ELR (cell line): ENCODE results near the gene COL18A1.

Source experiments
- DNase-seq: peaks from one replicate; pipeline ENCODE4 v3.0.0-alpha.2; 2015; ENCODE audit warnings: low read depth

The COL18A1 gene

DNA sequence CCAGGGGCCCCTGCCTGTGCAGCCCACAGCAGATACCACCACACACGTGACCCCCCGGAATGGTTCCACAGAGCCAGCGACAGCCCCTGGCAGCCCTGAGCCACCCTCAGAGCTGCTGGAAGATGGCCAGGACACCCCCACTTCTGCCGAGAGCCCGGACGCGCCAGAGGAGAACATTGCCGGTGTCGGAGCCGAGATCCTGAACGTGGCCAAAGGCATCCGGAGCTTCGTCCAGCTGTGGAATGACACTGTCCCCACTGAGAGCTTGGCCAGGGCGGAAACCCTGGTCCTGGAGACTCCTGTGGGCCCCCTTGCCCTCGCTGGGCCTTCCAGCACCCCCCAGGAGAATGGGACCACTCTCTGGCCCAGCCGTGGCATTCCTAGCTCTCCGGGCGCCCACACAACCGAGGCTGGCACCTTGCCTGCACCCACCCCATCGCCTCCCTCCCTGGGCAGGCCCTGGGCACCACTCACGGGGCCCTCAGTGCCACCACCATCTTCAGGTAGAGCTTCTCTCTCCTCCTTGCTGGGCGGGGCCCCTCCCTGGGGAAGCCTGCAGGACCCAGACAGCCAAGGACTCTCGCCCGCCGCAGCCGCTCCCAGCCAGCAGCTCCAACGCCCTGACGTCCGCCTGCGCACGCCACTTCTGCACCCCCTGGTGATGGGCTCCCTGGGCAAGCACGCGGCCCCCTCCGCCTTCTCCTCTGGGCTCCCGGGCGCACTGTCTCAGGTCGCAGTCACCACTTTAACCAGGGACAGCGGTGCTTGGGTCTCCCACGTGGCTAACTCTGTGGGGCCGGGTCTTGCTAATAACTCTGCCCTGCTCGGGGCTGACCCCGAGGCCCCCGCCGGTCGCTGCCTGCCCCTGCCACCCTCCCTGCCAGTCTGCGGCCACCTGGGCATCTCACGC is 51.0 kb downstream of the COL18A1 start:
- DNase-seq: no peak

DNA sequence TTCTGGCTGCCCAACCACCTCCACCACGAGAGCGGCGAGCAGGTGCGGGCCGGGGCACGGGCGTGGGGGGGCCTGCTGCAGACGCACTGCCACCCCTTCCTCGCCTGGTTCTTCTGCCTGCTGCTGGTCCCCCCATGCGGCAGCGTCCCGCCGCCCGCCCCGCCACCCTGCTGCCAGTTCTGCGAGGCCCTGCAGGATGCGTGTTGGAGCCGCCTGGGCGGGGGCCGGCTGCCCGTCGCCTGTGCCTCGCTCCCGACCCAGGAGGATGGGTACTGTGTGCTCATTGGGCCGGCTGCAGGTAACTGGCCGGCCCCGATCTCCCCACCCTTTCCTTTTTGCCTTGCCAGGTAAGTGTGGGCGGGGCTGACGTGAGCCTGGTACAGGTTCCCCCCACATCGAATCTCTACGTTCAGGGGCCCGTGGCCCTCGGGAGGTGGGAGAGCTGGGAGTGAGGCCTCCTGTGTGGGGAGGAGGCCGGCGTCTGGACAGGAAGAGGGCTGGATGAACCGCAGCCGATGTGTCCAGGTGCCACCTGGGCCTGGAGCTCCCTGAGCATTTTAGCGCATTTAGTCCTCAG is 51.7 kb downstream of the COL18A1 start:
- DNase-seq: no peak

DNA sequence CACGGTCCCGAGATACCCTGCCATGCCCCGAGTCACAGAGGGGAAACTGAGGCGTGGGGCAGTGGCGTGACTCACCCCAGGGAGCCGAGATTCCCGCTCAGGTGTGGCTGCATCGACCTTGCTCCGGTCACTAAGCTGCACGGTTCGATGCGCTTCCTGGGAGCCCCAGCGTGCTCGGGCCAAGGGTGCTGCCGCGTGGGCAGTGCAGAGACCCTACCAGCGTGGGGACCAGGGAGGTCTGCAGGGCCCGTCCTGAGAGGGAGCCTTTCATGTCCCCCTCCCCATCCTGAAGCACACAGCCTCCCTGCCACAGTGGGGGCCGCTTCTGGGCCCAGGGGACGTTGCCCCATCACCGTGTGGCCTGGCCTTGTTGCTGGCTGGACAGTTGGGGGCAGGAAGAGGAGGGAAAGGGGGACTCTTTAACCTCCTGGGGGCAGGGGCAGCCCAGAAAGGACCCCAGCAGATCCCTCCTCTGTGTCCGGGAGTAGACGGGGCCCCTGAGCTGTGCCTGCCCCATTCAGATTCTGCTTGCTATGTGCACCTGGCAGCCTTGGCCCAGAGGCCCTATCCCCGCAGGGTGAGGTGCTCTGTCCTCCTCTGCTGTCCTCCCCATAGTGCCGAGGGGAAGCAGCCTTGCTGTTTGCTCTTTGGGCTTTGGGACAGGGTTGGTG is 52.3 kb downstream of the COL18A1 start:
- DNase-seq: no peak

DNA sequence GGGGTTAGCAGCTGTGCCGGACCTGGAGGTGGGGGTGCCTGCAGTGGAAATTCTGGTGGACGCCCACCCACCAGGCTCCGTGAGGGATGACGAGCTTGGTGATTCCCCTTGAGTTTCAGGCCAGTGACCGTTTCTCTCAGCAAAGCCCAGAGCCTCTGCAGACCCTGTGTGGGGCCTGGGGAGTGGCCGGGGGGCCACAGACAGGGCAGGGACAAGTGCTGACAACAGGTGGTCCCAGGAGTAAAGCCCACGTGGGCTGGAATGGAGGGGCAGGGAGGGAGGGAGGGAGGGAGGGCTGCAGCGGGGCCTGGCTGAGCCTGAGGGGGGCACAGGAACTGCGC is 52.8 kb downstream of the COL18A1 start:
- DNase-seq: no peak

DNA sequence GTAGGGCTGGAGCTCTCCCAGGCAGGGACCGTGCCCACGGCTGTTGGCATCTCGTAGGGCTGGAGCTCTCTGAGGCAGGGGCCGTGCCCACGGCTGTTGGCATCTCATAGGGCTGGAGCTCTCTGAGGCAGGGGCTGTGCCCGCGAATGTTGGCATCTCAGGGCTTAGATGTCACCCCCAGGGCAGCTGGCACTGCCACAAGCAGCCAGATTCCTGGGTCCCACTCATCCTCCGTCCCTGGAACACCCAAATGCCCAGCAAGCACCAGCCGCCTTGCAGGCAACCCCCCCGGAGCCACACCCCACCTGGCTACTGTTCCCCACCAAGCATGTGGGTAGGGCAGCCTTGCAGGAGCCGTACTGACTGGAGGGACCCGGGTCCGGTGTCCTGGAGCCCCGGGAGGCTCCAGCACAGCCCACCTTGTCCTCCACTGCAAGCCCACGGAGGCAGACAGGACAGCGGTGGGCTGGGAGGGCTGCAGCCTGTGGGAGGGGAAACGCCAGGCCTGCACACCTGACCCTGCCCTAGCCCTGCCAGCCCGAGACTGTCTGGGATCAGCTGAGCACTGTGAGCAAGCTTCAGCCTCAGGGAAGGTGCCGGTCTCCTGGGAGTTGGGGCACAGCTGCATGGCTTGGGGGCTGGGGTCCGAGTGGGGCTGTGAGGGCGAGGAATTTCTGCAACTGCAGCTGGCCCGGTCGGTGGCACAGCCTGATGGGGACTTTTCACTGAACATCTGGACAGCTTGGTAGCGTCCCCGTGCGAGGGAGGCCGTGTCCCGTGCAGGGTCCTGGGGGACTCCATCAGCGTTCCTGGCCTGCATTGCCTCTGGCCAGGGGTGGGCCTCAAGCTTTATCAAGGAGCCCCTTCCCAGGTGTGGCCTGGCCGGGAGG is 53.6 kb downstream of the COL18A1 start:
- no peak for DNase-seq

DNA sequence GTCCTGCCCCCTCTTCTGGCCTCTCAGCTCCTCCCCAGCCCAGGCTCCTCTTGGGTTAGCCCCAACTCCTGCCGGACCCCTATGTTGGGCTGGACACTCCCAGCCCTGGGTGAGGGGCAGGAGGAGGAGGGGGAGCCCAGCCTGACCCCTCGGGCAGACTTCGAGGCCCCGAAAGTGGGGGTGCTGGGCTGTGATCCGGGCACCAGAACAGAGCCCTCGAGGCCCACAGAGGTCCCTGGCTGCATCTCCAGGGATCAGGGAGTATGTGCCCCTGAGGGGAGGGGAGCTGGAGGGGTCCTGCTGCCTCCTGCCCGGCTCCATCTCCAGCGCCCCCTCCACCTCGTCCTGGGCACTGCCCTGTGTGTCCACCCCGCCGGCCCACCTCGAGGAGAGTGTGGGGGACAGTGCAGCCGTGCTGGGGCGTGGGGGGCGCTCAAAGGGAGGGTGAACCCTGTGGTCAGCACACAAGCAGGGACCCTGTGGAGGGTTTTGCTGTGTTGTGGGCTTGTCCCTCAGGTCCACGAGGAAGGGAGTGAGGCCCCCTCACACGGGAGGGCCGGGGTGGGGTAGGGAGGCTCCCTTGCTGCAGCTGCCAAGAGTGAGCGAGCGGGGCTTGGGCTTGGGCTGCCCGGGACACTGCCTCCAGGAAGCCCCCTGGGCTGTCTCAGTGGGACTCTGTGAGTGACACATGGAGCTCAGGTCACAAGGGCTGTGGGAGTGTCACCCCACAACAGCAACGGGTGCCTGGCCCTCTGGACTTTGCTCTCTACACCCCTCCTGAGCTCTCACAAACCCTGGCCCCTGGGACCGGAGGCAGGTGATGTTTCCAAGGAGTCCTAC is 54.4 kb downstream of the COL18A1 start:
- DNase-seq: no peak

DNA sequence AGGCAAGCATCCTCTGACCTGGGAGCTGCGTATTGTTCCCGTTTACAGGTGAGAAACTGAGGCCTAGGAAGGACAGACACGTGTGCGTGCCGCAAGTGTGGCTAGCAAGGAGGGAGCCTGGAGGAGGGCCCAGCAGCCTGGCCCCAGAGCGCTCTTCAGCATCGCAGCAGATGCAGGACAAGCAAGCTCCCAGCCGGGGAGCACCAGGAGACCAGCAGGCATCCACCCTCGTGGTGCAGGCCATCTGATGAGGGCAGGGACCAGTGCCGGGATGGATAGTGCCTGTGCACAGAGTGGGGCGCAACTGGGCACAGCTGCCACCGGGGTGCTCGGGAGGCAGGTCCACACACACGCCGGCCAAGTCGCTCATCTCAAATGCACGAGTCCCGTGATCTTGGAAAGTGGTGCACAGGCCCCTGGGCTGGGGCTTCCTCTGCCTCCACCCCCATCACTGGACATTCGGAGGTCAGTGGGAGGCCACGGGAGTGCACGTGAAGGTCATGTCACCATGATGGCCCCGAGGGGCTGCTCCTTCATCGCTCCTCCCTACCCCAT is 55.1 kb downstream of the COL18A1 start:
- DNase-seq: peak; percentile 14

DNA sequence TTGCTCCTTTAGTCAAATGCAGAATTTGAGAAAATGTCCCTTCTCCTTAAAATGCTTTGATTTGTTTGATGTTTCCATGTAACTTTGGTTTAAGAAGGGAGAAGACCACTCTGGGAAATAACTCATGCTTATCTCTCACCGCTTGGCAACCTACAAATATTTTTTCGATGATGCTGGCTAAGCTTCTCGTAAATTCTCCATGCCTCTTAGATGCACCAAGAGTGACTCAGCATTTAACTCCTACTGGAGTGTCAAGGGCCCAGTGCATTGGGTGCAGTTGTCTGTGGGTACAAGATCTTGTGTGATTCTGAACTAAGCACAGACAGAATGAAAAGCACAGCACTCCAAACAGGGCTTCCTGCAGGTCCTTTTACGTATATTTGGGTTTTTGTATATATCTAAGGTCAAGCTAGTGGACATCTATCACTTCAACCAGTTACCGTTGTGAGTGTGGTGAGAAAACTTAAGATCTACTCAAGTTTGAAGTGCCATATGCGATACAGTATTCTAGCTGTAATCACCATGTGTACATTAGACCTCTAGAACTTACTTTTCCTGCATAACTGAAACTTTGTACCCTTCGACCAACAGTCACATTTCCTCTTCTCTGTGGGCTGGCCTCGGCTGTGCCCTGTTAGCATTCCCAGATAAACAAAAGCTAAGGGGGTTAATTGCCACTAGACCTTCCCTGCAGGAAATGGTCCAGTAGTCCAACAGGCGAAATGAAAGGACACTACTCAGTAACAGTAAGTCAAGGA is 55.8 kb downstream of the COL18A1 start:
- DNase-seq: peak; percentile 93

DNA sequence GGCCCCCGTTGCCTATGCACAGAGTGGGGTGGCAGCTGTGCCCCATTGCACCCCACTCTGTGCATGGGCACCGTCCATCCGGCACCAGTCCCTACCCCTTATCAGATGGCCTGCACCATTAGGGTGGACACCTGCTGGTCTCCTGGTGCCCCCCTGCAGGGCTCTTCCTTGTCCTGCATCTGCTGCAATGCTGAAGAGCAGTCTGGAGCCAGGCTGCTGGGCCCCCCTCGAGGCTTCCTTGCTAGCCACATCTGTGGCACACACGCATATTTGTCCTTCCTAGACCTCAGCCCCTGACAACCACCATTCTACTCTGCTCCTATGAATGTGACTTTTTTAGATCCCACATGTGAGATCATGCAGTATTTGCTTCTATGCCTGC is 56.4 kb downstream of the COL18A1 start:
- no peak for DNase-seq

DNA sequence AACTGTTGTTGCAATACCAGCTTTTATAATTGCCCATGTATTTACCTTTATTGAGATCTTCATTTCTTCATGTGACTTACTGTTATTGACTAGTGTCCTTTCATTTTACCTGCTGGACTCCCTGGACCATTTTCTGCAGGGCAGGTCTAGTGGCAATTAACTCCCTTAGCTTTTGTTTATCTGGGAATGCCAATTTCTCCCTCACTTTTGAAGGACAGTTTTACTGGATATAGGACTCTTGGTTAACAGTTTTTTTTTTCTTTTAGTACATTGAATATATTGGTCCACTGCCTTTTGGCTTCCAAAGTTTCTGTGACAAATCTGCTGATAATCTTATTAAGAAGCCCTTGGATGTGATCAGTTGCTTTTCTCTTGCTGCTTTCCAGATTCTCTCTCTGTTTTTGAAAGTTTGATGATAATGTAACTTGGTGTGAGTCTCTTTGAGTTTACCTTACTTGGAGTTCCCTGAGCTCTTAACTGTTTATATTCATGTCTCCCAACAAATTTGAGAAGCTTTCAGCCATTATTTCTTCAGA is 56.9 kb downstream of the COL18A1 start:
- no peak for DNase-seq

DNA sequence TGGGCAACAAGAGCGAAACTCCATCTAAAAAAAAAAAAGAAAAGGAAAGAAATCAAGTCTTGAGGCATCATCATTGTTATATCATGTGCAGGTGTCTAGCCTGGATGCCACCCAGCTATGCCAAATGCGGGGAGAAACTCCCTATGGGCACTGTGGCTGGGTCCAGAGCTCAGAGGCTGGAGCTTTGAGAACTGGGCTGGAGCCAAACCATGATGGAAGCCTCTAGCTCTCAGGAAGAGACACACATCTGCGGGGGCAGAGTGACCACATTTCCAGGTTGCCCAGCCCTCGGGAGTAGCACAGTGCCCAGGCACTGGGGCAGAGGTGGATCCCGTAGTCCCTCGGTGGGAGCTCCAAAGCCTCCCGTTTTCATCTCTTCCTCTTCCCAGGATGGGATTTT is 58.9 kb downstream of the COL18A1 start:
- DNase-seq: no peak

DNA sequence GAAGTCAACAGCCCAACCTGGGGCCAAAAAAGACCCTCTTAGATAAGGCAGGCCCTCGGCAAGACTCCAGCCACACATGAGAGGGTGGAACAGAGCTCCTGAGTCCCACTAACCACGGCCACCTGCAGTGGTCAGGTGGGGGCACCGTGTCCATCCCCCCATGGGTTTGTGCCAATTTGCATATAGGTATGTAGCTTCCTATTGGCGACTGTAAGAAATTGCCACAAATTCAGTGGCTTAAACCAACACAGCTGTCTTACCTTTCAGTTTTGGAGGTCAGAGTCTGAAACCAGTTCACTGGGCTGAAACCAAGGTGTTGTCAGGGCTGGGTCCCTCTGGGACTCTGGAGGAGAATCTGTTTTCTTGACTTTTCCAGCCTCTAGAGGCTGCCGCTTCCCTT is 59.3 kb downstream of the COL18A1 start:
- no peak for DNase-seq

DNA sequence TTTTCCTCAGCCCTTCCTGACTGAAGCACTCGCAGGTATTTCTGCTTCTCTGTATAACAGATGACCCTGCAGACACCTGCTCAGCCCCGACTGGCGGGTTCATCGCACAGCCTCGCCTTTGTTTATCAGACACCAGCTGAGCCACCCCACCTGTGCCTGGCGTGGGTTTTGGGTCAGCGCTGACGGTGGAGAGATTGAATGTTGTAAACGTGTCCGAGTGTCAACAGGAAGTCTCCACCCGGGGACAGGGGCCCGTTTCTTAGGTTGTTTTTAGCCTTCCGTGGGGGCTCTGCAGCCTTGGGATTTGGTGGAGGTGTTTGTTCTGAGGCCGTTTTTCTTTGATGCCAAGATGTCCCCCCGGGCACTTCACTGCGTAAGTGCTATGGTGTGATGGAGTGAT is 60.1 kb downstream of the COL18A1 start:
- no peak for DNase-seq

DNA sequence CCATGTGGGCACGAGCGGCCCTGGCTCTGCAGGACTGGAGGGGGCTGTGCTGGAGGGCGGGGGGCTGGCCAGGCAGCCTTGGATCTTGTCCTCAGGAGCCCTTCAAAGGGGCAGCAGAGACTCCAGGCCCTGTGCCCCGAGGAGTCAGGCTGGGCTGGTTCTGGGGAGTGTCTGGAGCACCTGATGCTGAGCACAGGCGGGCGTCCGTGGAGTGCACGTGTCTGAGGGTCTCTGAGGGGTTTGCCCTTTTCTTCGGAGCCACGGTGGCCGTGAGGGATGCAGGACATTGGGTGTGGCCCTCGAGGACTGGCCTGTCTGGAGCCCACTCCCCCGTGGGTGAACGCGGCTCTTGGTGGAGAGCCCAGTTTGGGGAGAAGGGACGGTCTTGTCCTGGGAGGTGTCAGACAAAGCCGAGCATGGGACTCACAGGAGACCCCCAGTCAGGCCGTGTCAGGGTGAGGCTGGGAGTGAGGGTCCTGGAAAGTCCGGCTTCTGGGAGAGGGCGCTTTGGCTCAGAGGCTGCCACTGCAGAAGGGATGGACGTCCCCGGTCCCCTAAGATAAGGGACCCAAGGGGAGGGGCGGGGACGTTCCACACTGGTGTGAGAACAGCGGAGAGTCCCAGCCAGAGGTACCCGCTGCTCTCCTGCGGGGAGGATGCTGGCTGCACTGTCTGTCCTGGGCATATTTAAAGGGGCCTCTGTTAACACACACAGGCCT is 60.8 kb downstream of the COL18A1 start:
- DNase-seq: no peak

DNA sequence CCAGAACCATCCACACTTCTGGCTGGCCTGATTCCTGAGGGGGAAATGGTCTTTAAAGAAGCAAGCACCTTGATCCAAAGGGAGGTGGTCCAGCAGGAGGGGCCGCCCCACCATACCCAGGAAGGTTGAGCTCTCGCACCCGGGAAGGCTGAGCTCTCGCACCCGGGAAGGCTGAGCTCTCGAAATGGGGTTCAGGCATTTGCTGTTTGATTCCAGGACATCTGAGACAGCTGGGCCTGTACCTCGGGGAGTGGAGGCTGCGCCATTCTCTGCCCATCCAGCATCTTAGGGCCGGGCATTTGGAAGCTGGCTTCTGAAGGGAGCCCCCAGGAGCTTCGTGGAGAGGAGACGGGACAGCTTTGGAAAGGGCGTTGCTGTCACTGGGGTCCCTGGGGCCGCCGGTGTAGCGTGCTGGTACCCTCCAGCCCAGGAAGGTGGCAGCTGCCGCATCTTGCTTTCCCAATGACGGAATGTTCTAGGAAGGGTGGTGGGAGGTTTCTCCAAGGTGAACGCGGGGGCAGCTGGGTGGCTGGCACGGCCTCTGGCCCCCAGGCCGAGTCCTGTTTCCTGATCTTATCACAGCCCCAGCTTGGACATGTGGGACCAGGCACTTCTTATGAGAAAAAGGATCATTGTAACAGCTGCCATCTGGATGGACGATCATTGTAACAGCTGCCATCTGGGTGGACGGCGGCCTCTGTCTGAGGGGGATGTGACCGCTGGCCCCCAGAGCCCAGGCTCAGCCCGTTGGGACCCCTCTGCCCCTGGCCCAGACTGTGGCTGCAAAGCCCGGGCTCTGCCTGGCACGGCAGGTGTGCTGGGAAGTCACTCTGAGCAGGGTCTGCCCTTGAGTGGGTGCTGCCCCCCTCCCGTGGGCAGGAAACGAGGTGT is 61.6 kb downstream of the COL18A1 start:
- no peak for DNase-seq

DNA sequence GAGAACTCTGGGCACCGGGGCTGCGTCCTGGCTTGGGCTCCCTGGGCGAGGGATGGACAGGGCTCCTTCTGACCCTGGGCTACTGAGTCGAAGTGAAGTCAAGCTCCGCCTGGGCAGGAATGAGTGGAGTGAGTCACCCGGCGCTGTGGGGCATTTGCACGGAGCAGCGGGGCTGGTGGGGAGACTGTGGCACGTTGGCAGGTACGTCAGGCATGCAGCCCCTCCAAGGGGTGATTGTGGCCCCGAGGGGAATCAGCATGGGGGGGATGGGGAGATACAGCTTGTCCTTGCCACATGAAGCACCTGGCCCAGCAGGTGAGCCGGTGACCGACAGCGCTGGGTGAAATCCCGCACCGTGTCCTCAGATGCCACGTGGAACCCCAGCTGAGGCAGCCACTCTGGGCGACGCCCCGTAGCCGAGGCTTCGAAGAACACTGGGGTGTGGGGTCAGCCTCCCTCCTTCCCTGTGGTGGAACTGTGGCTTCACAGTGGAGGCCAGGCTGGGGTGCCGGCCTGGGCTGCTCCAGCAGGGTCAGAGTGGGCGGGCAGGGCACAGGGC is 62.3 kb downstream of the COL18A1 start:
- DNase-seq: peak; percentile 75

DNA sequence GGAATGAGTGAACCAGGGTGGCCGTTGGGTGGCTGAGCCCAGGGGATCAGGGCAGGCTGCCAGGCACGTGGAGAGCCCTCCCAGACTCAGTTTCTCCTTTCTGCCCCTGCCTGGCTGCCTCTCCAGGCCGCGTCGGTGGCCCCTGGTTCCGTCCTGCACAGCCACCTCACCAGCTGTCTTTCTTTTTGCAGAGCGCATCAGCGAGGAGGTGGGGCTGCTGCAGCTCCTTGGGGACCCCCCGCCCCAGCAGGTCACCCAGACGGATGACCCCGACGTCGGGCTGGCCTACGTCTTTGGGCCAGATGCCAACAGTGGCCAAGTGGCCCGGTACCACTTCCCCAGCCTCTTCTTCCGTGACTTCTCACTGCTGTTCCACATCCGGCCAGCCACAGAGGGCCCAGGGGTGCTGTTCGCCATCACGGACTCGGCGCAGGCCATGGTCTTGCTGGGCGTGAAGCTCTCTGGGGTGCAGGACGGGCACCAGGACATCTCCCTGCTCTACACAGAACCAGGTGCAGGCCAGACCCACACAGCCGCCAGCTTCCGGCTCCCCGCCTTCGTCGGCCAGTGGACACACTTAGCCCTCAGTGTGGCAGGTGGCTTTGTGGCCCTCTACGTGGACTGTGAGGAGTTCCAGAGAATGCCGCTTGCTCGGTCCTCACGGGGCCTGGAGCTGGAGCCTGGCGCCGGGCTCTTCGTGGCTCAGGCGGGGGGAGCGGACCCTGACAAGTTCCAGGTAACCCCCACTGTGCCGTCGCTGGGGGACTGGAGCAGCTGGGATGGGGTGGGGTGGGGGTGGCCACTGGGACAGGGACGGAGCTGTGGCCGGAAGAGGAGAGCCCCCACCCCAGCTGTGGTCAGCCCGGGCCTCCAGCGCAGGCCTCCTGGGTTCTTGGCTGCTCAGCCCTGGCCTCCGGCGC is 63.3 kb downstream of the COL18A1 start:
- DNase-seq: no peak
